A673 (cell line): Measurements from ENCODE around the gene VAV3. TPM values are rescaled to one million over a fixed set of nuclear protein-coding genes. Genes with fewer than 3 reads are reported as not detected.

Source experiments
- BruUV-seq: library from RNA; stranded (reverse); fragments of 400-500 nt; replicated peaks from 2 replicates; lab custom pipeline; 2021; lab: Mats Ljungman, UMichigan
- CTCF ChIA-PET: fragments of 300-600 bp; sonication (Branson Sonifier 250); formaldehyde crosslinking; loops from one replicate; lab custom pipeline; 2022; ENCODE audit warnings: antibody characterized with exemption; lab: Charles Lee
- POLR2A ChIA-PET: fragments of 300-600 bp; sonication (Branson Sonifier 250); formaldehyde crosslinking; loops from one replicate; lab custom pipeline; 2022; ENCODE audit warnings: antibody characterized with exemption; ENCODE audit not compliant: low non-redundant PET; lab: Charles Lee
- DNase-seq: peaks from one replicate; pipeline ENCODE4 v3.0.0-alpha.2; 2015; ENCODE audit warnings: low spot score
- H3K27ac ChIP-seq: fragments of 200-600 bp; sonication (generic); 2 replicates; pipeline ENCODE4 v1.5.1; 2016; ENCODE audit warnings: mixed run types, low read depth, mild to moderate bottlenecking, mixed read lengths, antibody characterized with exemption, low read length; ENCODE audit not compliant: poor library complexity, severe bottlenecking
- H3K27me3 ChIP-seq: fragments of 200-600 bp; sonication (generic); replicated peaks from 2 replicates; pipeline ENCODE4 v1.6.1; 2017; ENCODE audit warnings: mixed run types, low read depth, mild to moderate bottlenecking, mixed read lengths, antibody characterized with exemption, low read length; ENCODE audit not compliant: insufficient read depth, poor library complexity
- H3K36me3 ChIP-seq: fragments of 200-600 bp; sonication (generic); 2 replicates; pipeline ENCODE4 v1.6.1; 2016; ENCODE audit warnings: mixed run types, mild to moderate bottlenecking, mixed read lengths, antibody characterized with exemption, low read length; ENCODE audit not compliant: insufficient read depth, poor library complexity, severe bottlenecking
- H3K4me1 ChIP-seq: fragments of 200-600 bp; sonication (generic); 2 replicates; pipeline ENCODE4 v1.6.1; 2017; ENCODE audit warnings: mixed run types, mild to moderate bottlenecking, mixed read lengths, antibody characterized with exemption, low read length; ENCODE audit not compliant: insufficient read depth, poor library complexity, severe bottlenecking
- H3K4me3 ChIP-seq: fragments of 200-600 bp; sonication (generic); 2 replicates; pipeline ENCODE4 v1.5.1; 2016; ENCODE audit warnings: low read depth, mixed run types, mild to moderate bottlenecking, mixed read lengths, low read length; ENCODE audit not compliant: poor library complexity, severe bottlenecking
- H3K9me3 ChIP-seq: fragments of 200-600 bp; sonication (generic); 2 replicates; pipeline ENCODE4 v1.6.1; 2016; ENCODE audit warnings: mixed run types, low read depth, mild to moderate bottlenecking, mixed read lengths, antibody characterized with exemption, low read length; ENCODE audit not compliant: poor library complexity, severe bottlenecking
- CTCF ChIP-seq: fragments of 300-800, 200-600 bp; sonication (generic); conservative IDR thresholded peaks from 2 replicates; pipeline ENCODE4 v1.5.1; 2017; ENCODE audit warnings: low read depth, mild to moderate bottlenecking, antibody characterized with exemption, low read length, moderate library complexity, mixed read lengths
- EZH2 ChIP-seq: fragments of 200-600 bp; sonication (generic); IDR thresholded peaks from 2 replicates; pipeline ENCODE4 v1.6.1; 2017; ENCODE audit warnings: borderline replicate concordance, low read depth, mild to moderate bottlenecking, mixed read lengths, antibody characterized with exemption, low read length; ENCODE audit not compliant: poor library complexity, severe bottlenecking
- intact Hi-C: fragments of 100-400 bp; cut with micrococcal nuclease; formaldehyde crosslinking; loops from one replicate; pipeline ENCODE4 v1.10.0; 2022; ENCODE audit not compliant: unreplicated experiment
- total RNA-seq: library from RNA; stranded (reverse); gene quantifications from 2 replicates; pipeline ENCODE4 v1.2.3, GENCODE V29; 2021

Gene VAV3
- total RNA-seq, 1 experiment from 2014 or later, result 0.30 TPM

GRCh38 chr1:107914119-107914765, 50.7 kb downstream of the VAV3 start:
- intact Hi-C loops, result no loop called here
- Histone ChIP-seq H3K36me3 (no peaks in the 10 kb centered on the region), H3K4me1 (no peaks in the 10 kb centered on the region), H3K4me3 (no peak overlapping the region), H3K27me3 (no peaks in the 10 kb centered on the region), H3K9me3 (no peaks in the 10 kb centered on the region), H3K27ac (no peak overlapping the region)
- ChIA-PET CTCF (no interaction called here), POLR2A (no interaction called here)
- DNase-seq, result no peak
- no TSS peak for BruUV-seq
- TF ChIP-seq CTCF (no peak), EZH2 (no peak)

- H3K36me3 ChIP-seq, result no peaks in the 10 kb centered on the region
- no peak for TF ChIP-seq CTCF
- TF ChIP-seq EZH2, result no peak
- no peak overlapping the region for H3K27ac ChIP-seq
- CTCF ChIA-PET, result no interaction called here
- no peaks in the 10 kb centered on the region for H3K9me3 ChIP-seq
- intact Hi-C loops, result no loop called here
- no peak for DNase-seq
- no peak overlapping the region for H3K4me3 ChIP-seq
- POLR2A ChIA-PET, result no interaction called here
- H3K27me3 ChIP-seq, result no peaks in the 10 kb centered on the region
- BruUV-seq, result no TSS peak
- no peaks in the 10 kb centered on the region for H3K4me1 ChIP-seq
Measured at GRCh38 chr1:107912656-107913055, 52.3 kb downstream of the VAV3 start.

DNA sequence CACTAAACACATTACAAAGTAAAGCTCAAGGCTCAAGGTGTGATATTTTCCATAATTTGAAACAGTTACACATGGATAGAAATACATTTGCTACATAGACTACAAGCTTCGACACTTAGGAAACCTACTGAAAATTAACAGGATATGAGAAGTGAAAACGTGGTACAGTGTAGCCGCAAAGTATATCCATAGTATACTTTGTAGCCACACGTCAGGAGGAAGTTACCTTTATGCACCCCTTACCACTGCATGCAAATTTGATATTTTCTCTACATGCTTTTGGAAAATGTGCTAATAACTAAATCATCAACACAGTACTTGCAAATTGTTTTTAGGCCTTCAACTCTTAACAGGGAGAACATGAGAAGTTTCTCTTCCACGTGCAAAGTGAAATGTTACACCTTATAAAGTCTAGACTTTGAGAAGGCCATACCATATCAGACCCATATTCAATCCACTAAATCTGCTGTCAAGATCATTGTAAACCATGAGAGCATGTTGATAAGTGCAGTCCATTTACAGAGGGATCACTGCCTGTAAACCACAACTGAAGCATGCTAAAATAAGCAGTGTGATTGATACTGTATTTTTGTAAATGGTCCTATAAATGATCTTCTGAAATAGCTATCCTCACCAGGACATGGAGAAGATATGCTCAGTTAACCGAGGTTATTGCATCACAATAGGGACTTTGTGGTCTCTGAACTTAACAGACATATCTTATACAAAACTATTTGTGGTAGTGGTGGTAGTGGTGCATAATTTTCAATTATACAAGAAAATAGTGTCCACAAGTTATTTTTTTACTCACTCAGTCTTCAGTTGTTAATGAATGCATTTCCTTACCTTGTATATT, 64.7 kb downstream of the VAV3 start:
- CTCF ChIA-PET, result no interaction called here
- DNase-seq, result no peak
- Histone ChIP-seq H3K36me3 (no peaks in the 10 kb centered on the region), H3K27ac (no peak overlapping the region), H3K4me1 (peaks cover 4% of the 10 kb centered on the region), H3K4me3 (no peak overlapping the region), H3K27me3 (no peaks in the 10 kb centered on the region), H3K9me3 (no peaks in the 10 kb centered on the region)
- POLR2A ChIA-PET, result no interaction called here
- intact Hi-C loops, result no loop called here
- TF ChIP-seq EZH2 (no peak), CTCF (no peak)
- BruUV-seq, result no TSS peak
